Measurements from ENCODE around the gene CDC42EP3.

The CDC42EP3 gene

DNA sequence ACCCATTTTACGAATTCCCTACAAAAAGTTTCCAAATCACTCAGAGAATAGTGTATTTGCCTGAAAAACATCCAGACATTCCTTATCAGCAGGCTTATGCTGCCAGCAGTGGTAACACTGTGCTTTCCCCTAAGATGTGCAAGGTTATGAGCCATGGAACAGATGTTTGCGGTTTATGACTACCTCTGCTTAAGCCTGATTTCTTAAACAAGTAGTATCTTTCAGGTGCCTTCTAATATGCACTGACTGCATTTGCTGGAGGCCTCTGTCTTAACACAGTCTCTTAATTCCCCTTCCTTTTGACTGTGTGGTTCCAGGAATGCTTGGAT, 54.8 kb downstream of the CDC42EP3 start:
- no peak for DNase-seq

DNA sequence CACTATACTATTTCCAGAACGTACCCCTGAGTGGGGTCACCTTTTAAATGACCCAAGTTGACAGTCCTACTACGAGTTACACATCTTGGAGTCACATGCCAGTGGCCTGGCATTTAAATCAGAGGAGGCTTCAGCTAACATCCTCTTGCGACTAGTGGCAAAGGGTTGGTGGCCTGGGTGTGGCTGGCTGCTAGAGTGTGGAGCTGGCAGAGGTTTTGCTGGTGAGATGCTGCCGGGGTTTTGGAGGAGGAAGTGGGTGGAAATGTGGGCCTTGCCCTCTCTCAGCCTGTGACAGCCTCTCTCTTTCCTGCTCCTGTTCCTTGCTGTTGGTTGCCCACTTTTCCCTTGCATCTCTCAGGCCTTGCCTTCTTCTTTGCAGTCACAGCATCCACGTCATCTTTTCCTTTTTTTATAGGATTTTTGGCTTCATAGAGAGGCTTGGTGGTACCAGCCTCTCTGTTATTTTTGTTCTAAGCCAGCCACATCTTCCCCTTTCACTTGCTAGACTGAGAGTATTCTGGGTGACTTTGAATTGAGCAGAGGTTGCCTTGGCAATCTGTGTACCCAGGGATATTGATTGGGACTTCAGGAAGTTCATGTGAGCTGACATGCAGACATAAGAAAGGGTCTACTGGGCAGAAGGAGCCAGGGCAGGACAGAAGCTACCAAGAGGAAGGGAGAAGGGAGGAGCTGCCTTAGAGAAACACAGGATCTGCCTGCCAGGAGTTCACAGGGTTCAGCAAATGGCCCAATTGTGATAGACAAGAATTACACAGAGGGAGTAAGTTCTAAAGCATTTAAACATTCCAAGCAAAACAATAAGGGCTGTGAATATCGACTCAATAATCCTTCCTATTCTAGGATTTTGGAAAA, 55.4 kb downstream of the CDC42EP3 start:
- no peak for DNase-seq

DNA sequence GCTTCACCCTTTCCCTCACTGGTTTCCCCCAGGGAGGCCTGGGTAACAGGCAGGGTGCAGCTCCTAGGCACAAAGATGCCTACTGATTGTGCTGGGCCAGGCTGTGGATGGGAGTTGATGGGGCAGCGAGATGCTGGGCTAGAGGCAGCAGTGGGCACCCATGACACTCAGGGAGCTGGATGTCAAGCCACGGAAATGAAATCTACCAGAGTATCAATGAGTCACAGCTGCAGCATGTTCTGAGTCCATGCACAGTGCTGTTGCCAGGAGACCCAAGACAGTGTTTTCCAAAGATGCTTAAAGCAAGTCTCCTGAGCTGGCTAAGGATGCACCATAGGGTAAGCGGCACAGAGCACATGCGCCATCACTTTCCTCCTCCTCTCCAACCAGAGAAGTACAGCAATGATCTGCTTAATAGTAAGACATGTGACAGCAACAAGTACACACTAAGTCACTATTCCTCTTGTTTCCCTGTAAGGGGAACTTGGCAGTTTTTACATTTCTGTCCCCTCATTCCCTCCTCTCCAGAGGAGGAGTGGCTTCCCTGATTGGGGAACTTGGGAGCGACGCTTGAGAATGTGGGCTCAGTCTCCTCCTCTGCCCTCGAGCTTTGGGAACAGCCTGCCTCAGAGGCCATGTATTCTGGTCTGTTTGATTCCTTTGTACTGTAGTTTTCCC, 57.2 kb downstream of the CDC42EP3 start:
- DNase-seq, result no peak

DNA sequence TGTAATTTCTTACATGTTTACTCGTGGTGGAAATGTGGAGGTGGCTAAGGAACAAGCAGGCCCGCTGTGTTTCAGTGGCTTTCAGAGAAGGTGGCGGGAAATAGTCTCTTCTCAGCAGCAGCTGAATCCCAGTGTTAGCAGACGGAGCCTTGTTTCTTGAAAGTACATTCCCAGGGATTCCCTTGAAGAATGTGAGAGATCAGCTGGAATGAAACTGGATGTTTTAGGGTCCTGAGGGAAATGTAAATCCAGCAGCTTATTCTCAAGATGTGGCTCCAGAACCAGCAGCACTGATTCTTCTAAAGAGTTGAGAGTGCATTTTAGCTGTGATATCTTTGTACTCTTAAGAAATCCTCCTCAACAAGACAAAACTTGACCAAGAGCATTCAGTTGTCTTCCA, 59.1 kb downstream of the CDC42EP3 start:
- no peak for DNase-seq

DNA sequence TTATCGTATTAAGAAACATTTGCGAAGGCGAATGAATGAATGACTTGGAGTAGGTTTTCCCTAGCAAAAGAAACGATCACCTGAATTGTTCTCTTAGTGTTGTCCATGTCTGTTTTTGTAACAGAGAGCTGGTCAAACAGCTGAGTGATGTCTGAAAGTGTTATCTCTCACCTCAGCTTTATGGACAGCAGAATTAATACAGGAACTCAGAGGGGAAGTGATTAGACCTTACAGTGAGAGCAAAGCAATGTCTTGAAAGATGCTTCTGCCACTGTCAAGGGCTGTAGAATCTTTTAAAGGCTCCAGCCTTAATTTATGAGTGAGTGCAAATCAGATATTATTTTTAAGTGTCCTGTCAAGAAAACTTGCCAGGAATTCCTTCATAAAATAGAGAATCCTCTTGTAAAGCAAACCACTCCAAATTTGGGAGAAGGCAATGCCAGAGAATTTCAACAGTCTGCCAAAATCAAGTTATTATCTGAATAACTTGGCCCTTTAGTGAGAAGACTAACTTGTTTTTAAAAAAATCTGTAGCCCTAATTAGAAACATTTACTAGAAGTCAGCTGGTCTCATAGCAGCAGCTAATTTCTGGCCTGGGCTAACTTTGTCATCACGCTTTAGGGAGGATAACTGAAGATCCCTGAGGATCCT, 60.7 kb downstream of the CDC42EP3 start:
- DNase-seq, result no peak

DNA sequence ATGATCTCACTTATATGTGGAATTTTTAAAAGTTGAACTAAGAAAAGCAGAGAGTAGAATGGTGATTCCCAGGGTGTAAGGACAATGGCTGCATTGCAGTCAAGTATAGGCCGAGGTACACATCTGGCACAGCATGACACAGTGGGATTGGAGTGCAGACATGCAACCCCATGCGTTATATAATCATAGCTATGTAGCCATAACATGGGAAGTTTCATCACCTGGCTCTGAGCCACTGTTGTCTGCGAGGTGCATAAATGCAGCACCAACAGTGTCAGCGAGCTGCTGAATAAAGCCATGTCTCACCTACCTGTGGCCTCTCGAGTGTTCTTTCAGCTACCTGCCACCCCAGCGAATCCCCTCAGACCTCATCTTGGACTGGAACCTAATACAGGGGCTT, 61.7 kb downstream of the CDC42EP3 start:
- no peak for DNase-seq

DNA sequence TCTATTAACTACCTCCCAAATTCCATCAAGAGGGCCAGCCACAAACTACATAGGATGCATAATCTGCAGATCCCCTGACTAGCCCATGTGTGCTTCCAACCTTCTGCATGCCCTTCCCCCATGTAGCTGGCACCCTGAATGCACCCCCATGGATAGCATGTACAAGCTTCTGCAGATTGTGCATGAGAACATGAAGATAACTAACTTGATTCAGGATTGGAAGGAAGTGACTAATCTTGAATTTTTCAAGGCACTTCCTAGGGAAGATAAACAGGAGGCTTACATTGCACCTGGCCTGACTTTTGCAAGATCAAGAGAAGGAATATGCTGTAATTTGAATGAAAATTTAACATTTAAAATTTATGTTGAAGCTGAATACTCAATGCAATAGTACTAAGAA, 66.7 kb downstream of the CDC42EP3 start:
- DNase-seq, result no peak

DNA sequence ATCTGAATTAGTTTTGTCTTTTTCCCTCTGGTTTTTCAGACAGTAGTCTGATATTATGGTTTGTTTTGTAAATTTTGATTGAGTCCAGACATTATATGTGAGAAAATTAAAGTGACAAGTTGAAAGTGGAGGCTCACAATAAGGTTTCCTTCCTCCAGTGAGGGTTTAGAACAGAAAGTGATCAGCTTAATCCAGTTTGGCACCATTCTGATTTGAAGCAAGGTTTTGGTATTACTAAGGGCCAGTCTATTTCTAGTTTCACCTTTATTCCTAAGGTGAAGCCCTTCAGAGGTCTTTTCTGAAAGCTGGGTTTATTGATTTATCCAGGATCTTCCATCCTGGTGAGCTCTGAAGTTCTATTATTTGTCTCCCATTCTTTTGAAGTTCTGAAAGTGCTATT, 68.7 kb downstream of the CDC42EP3 start:
- no peak for DNase-seq

DNA sequence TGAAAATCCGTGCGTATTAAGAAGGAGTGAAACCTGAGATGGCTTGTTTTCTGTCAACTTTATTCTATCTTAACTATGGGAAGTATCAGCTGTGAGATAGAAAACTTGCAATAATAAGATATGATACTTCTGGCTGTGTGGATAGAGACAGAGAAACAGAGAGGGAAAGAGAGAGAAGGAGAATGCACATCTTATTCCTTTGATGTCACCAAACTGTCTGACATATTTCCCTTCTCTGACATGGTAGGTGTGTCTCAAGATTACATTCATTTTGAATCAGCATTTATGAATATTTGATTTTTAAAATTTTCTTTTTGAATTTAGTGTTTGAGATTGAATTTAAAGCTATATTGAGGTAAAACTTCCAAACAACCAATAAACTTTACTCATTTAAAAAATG, 69.4 kb downstream of the CDC42EP3 start:
- no peak for DNase-seq

DNA sequence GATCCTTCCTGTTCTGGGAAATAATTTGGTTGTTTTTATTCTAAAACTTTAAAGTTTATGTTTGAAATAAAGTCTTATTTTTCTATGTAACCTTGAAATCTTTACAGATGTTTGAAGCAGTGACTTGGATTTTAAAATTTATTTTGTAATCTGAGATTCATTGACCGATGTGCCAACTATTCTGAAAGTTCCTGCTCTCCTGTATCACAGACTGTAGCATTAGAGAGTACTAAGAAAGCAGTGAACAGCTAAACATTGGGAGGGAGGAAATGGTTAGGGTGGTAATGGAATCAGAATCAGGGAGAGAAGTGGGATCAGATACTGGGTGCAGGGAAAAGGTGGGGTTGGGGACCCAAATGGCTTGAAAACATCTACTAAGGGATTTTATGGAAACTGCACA, 69.9 kb downstream of the CDC42EP3 start:
- no peak for DNase-seq

DNA sequence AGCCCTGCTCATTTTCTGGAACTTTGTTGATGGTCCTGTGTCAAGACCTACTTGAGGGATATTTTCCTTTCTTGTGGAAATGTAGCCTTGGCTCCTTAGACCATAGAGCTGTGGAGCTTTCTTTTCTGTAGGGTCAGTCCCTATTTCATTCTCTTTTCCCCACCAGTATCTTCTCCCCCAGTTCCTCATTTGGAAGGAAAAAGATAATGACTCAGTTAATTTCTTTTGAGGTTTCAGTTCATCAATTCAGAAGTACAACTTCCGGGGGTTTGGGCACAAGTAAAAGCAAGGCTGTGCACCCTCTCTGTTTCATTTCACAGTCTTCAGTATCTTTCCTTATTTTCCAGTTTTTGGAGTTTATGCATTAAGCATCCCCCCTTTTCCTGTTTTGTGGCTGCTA, 70.7 kb downstream of the CDC42EP3 start:
- DNase-seq, result no peak

DNA sequence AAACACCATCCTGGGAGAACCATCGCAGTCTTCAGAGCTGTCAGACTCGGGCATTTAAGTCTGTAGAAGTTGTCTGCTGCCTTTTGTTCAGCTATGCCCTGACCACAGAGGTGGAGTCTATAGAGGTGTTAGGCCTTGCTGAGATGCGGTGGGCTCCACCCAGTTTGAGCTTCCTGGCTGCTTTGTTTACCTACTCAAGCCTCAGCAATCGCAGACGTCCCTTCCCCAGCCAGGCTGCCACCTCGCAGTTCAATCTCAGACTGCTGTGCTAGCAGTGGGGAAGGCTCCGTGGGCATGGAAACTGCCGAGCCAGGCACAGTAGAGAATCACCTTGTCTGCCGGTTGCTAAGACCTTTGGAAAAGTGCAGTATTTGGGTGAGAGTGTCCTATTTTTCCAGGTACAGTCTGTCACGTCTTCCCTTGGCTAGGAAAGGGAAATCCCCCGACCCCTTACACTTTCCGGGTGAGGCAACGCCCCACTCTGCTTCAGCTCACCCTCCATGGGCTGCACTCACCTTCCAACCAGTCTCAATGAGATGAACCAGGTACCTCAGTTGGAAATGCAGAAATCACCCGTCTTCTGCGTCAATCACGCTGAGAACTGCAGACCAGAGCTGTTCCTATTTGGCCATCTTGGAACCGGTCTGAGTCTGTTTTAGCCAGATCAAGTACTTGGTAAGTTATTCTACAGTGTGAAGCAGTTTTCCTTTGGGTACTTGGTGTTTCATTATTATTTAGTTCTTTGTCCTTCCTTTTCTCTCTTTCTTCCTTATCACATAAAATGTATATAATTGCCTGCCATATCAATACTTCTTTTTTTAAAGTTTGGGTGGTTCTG, 71.5 kb downstream of the CDC42EP3 start:
- no peak for DNase-seq

DNA sequence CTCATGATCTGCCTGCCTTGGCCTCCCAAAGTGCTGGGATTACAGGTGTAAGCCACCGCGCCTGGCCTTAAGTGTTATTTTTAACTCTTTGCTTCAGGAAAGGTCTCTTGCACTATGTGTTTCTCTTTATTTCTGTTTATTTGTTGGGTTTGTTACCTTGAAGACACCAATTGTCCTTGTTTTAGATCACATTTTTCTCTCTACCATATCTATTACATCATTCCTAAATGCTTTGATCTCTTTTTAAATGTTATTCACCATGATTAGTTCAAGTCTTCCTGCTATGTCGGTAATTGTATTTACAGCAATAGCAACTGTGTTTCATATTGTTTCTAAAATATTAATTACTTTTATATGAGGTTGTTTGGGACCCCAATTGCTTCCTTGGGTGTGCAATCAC, 77.7 kb downstream of the CDC42EP3 start:
- no peak for DNase-seq

DNA sequence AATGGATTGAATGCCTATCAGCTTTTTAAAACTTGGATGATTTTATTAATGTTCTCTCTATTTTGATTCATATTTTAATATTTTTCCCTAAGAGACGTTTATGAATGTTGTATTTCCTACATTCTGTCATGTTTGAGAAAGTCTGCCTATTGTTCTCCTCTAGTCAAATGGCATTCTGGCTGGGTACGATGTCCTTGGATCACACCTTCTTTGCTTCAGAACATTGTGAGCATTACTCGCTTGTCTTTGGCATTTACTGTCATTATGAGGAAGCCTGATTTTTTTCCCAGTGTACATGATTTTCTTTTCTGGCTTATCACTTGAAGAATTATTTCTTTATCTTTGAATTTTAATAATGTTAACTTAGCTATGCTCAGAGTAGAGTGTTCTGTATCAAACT, 78.4 kb downstream of the CDC42EP3 start:
- DNase-seq, result no peak
